Keratinocyte (primary cell): ENCODE results near the gene TMEM127. TPM values are rescaled to one million over a fixed set of nuclear protein-coding genes. Genes with fewer than 3 reads are reported as not detected.

Source experiments
- DNase-seq: peaks from one replicate; pipeline ENCODE4 v3.0.0-alpha.2; 2011; ENCODE audit warnings: low read depth, missing footprints, low spot score
- FAIRE-seq: peaks from 2 replicates; lab custom pipeline; 2011; peaks lifted over from hg19 to GRCh38; lab: Jason Lieb, UNC
- H2AFZ ChIP-seq: 2 replicates; pipeline ENCODE4 v1.6.0; 2012; ENCODE audit warnings: low read length, control low read depth, inconsistent platforms; ENCODE audit not compliant: control insufficient read depth
- H3K27ac ChIP-seq: 2 replicates; pipeline ENCODE4 v1.5.1; 2011; ENCODE audit warnings: low read length; ENCODE audit not compliant: control insufficient read depth, insufficient read depth
- H3K27me3 ChIP-seq: 3 replicates; pipeline ENCODE4 v1.6.0; 2011; ENCODE audit warnings: low read length; ENCODE audit not compliant: control insufficient read depth, insufficient read depth; ENCODE audit errors: extremely low read depth
- H3K36me3 ChIP-seq, 2 experiments: 2 replicates in 1 of 2; 3 replicates in 1 of 2; pipeline ENCODE4 v1.5.1; 2011; ENCODE audit warnings: low read length in 2 of 2, mild to moderate bottlenecking in 1 of 2; ENCODE audit not compliant: control insufficient read depth in 2 of 2, insufficient read depth in 2 of 2; ENCODE audit errors: extremely low read depth in 1 of 2
- H3K4me1 ChIP-seq: 3 replicates; pipeline ENCODE4 v1.5.1; 2011; ENCODE audit warnings: low read length; ENCODE audit not compliant: control insufficient read depth, insufficient read depth; ENCODE audit errors: extremely low read depth
- H3K4me2 ChIP-seq: 3 replicates; pipeline ENCODE4 v1.6.0; 2011; ENCODE audit warnings: low read depth, low read length; ENCODE audit not compliant: control insufficient read depth, insufficient read depth; ENCODE audit errors: extremely low read depth
- H3K4me3 ChIP-seq, 3 experiments: fragments of 200-600 bp in 1 of 3; sonication (generic) in 1 of 3; 2 replicates in 2 of 3; 3 replicates in 1 of 3; pipeline ENCODE4 v1.5.1; 2011 to 2016; ENCODE audit warnings: low read length in 3 of 3, mild to moderate bottlenecking in 3 of 3, control low read depth in 2 of 3, inconsistent platforms in 1 of 3, low read depth in 1 of 3, mixed read lengths in 1 of 3, mixed run types in 1 of 3, moderate library complexity in 1 of 3; ENCODE audit not compliant: control insufficient read depth in 2 of 3, insufficient read depth in 2 of 3; ENCODE audit errors: extremely low read depth in 1 of 3
- H3K79me2 ChIP-seq: 2 replicates; pipeline ENCODE4 v1.6.0; 2012; ENCODE audit warnings: low read length; ENCODE audit not compliant: control insufficient read depth, insufficient read depth
- H3K9ac ChIP-seq: 3 replicates; pipeline ENCODE4 v1.6.0; 2011; ENCODE audit warnings: low read length; ENCODE audit not compliant: control insufficient read depth, insufficient read depth; ENCODE audit errors: extremely low read depth
- H3K9me1 ChIP-seq: 3 replicates; pipeline ENCODE4 v1.6.0; 2011; ENCODE audit warnings: low read length; ENCODE audit not compliant: control insufficient read depth, insufficient read depth; ENCODE audit errors: extremely low read depth
- H3K9me3 ChIP-seq: 2 replicates; pipeline ENCODE4 v1.5.1; 2012; ENCODE audit warnings: low read depth, low read length; ENCODE audit not compliant: control insufficient read depth
- H4K20me1 ChIP-seq: 3 replicates; pipeline ENCODE4 v1.6.0; 2011; ENCODE audit warnings: low read length; ENCODE audit not compliant: control insufficient read depth, insufficient read depth; ENCODE audit errors: extremely low read depth
- CTCF ChIP-seq, 3 experiments: IDR thresholded peaks in 1 of 3; conservative IDR thresholded peaks in 1 of 3; optimal IDR thresholded peaks in 1 of 3; 2 replicates in 2 of 3; 3 replicates in 1 of 3; pipeline versions ENCODE3 to v1.5.1; 2011; ENCODE audit warnings: low read length in 3 of 3, mild to moderate bottlenecking in 3 of 3, moderate library complexity in 2 of 3, control low read depth in 1 of 3, inconsistent platforms in 1 of 3; ENCODE audit not compliant: insufficient read depth in 2 of 3; ENCODE audit errors: extremely low read depth in 1 of 3
- EZH2 ChIP-seq: IDR thresholded peaks from one replicate; pipeline ENCODE4 v1.6.1; 2012; ENCODE audit warnings: inconsistent platforms, mild to moderate bottlenecking, low read length, moderate library complexity
- dilution Hi-C: fragments of 300-500 bp; cut with MboI; formaldehyde crosslinking; loops from one replicate; pipeline ENCODE4 v1.7.0; 2020; ENCODE audit warnings: low sequenced_read_pairs; ENCODE audit not compliant: extremely low pct_ligation_motif_present
- polyA plus RNA-seq, 5 experiments: library from polyadenylated mRNA; depleted of rRNA in 3 of 5; stranded (reverse) in 3 of 5; stranded (forward) in 1 of 5; unstranded in 1 of 5; fragments of >200 nt; gene quantifications; 1 replicate in 1 of 5; 2 replicates in 3 of 5; 3 replicates in 1 of 5; pipeline versions ENCODE4 v1.2.1 to v1.2.3, GENCODE V29; 2011 to 2012; ENCODE audit warnings: missing spikeins in 2 of 5, low read depth in 1 of 5, low replicate concordance in 1 of 5

Gene TMEM127
- polyA plus RNA-seq, 1 donor (not counting 4 experiments of a cell fraction or from before 2014, with no cell fraction given): 30.8 TPM

GRCh38 chr2:96239091-96239490 is 26.7 kb downstream of the TMEM127 start:
- Histone ChIP-seq H3K4me3 (no peak overlapping the region), H3K27me3 (no peaks in the 10 kb centered on the region), H3K27ac (no peak overlapping the region), H3K9me1 (peaks cover 2% of the 10 kb centered on the region), H3K4me1 (peaks cover 28% of the 10 kb centered on the region), H3K79me2 (no peaks in the 10 kb centered on the region), H2AFZ (no peak overlapping the region), H3K4me2 (no peak overlapping the region), H3K9me3 (no peaks in the 10 kb centered on the region), H4K20me1 (no peaks in the 10 kb centered on the region), H3K9ac (no peak overlapping the region), H3K36me3 (no peaks in the 10 kb centered on the region)
- FAIRE-seq (no peak), DNase-seq (no peak)
- TF ChIP-seq EZH2 (no peak), CTCF (optimal IDR thresholded peaks at IDR 0.05 in 1 of 3, IDR thresholded peaks at IDR 0.05 in 1 of 3, conservative IDR thresholded peaks at IDR 0.05 in 1 of 3; ENCODE audit: extremely low read depth in 1 of 3, insufficient read depth in 2 of 3, low read length in 3 of 3) (no peak)
- dilution Hi-C loops: no loop called here

- no peaks in the 10 kb centered on the region for H4K20me1 ChIP-seq
- H3K4me2 ChIP-seq: no peak overlapping the region
- TF ChIP-seq CTCF (optimal IDR thresholded peaks at IDR 0.05 in 1 of 3, IDR thresholded peaks at IDR 0.05 in 1 of 3, conservative IDR thresholded peaks at IDR 0.05 in 1 of 3; ENCODE audit: extremely low read depth in 1 of 3, insufficient read depth in 2 of 3, low read length in 3 of 3): no peak
- no peak for TF ChIP-seq EZH2
- H3K79me2 ChIP-seq: no peaks in the 10 kb centered on the region
- FAIRE-seq: no peak
- peaks cover 28% of the 10 kb centered on the region for H3K4me1 ChIP-seq
- no peak for DNase-seq
- dilution Hi-C loops: no loop called here
- no peaks in the 10 kb centered on the region for H3K27me3 ChIP-seq
- H3K9me3 ChIP-seq: no peaks in the 10 kb centered on the region
- peaks cover 2% of the 10 kb centered on the region for H3K9me1 ChIP-seq
- no peak overlapping the region for H2AFZ ChIP-seq
- H3K27ac ChIP-seq: no peak overlapping the region
- no peak overlapping the region for H3K4me3 ChIP-seq
- no peak overlapping the region for H3K9ac ChIP-seq
- H3K36me3 ChIP-seq: no peaks in the 10 kb centered on the region
Measured at GRCh38 chr2:96238266-96238665, 27.5 kb downstream of the TMEM127 start.
